Liver (tissue), 9 donors: ENCODE results near the gene FAM13A. TPM values are rescaled to one million over a fixed set of nuclear protein-coding genes. Genes with fewer than 3 reads are reported as not detected.

Experiments used
- DNase-seq: peaks from one replicate; pipeline ENCODE4 v3.0.0-alpha.2; 2017; ENCODE audit warnings: low spot score
- H3K27ac ChIP-seq, 2 donors: one replicate each; pipeline ENCODE4 v1.7.0; 2013; ENCODE audit warnings: inconsistent platforms in 2 of 2, low read length in 2 of 2, control low read depth in 1 of 2, low read depth in 1 of 2, mild to moderate bottlenecking in 1 of 2
- H3K27me3 ChIP-seq, 4 donors: one replicate each; pipeline versions ENCODE4 v1.6.1 to v1.7.0; 2013; ENCODE audit warnings: low read length in 3 of 4, inconsistent platforms in 1 of 4, mild to moderate bottlenecking in 1 of 4, moderate library complexity in 1 of 4; ENCODE audit not compliant: control insufficient read depth in 4 of 4, insufficient read depth in 4 of 4
- H3K36me3 ChIP-seq, 4 donors: one replicate each; pipeline versions ENCODE4 v1.6.1 to v1.7.0; 2013; ENCODE audit warnings: low read length in 3 of 4, mild to moderate bottlenecking in 3 of 4, low read depth in 1 of 4, moderate library complexity in 1 of 4; ENCODE audit not compliant: control insufficient read depth in 4 of 4, insufficient read depth in 3 of 4
- H3K4me1 ChIP-seq, 4 donors: one replicate each; pipeline versions ENCODE4 v1.6.1 to v1.7.0; 2013; ENCODE audit warnings: low read length in 3 of 4, mild to moderate bottlenecking in 3 of 4, moderate library complexity in 1 of 4; ENCODE audit not compliant: control insufficient read depth in 4 of 4, insufficient read depth in 4 of 4
- H3K4me3 ChIP-seq, 3 donors: one replicate each; pipeline versions ENCODE4 v1.6.1 to v1.7.0; 2013; ENCODE audit warnings: low read length in 3 of 3, control low read depth in 1 of 3, low read depth in 1 of 3, mild to moderate bottlenecking in 1 of 3
- H3K9ac ChIP-seq, 2 donors: one replicate each; pipeline ENCODE4 v1.7.0; 2013; ENCODE audit warnings: low read length in 2 of 2, mild to moderate bottlenecking in 2 of 2, moderate library complexity in 2 of 2, control low read depth in 1 of 2, low read depth in 1 of 2
- H3K9me3 ChIP-seq, 4 donors: one replicate each; pipeline versions ENCODE4 v1.6.1 to v1.7.0; 2013; ENCODE audit warnings: low read length in 3 of 4; ENCODE audit not compliant: control insufficient read depth in 4 of 4
- EGR1 ChIP-seq, 2 donors: IDR thresholded peaks; 2 replicates each; pipeline ENCODE4 v1.6.1; 2016 to 2018; ENCODE audit warnings: antibody characterized with exemption in 2 of 2, low read depth in 2 of 2
- FOXA1 ChIP-seq: IDR thresholded peaks from 2 replicates; pipeline ENCODE4 v1.6.1; 2016; ENCODE audit warnings: antibody characterized with exemption
- GABPA ChIP-seq, 2 donors: IDR thresholded peaks in 1 of 2; conservative IDR thresholded peaks in 1 of 2; 2 replicates each; pipeline ENCODE4 v1.6.1; 2016; ENCODE audit warnings: antibody characterized with exemption in 2 of 2, mild to moderate bottlenecking in 1 of 2, moderate library complexity in 1 of 2
- HNF4A ChIP-seq, 2 donors: conservative IDR thresholded peaks; 2 replicates each; pipeline ENCODE4 v1.6.1; 2016; ENCODE audit warnings: antibody characterized with exemption in 2 of 2, mild to moderate bottlenecking in 2 of 2
- HNF4G ChIP-seq: IDR thresholded peaks from 2 replicates; pipeline ENCODE4 v1.6.1; 2016; ENCODE audit warnings: antibody characterized with exemption
- JUND ChIP-seq, 2 donors: IDR thresholded peaks; 2 replicates each; pipeline ENCODE4 v1.6.1; 2016; ENCODE audit warnings: antibody characterized with exemption in 2 of 2
- NR2F2 ChIP-seq: IDR thresholded peaks from 2 replicates; pipeline ENCODE4 v1.6.1; 2016; ENCODE audit warnings: antibody characterized with exemption
- RAD21 ChIP-seq, 2 donors: IDR thresholded peaks; 2 replicates each; pipeline ENCODE4 v1.6.1; 2016; ENCODE audit warnings: antibody characterized with exemption in 2 of 2, mild to moderate bottlenecking in 2 of 2
- SP1 ChIP-seq: IDR thresholded peaks from 2 replicates; pipeline ENCODE4 v1.6.1; 2018; ENCODE audit warnings: antibody characterized with exemption, mild to moderate bottlenecking
- TAF1 ChIP-seq: conservative IDR thresholded peaks from 2 replicates; pipeline ENCODE4 v1.6.1; 2016; ENCODE audit warnings: antibody characterized with exemption, mild to moderate bottlenecking
- WGBS: extraction: QIAGEN DNeasy Blood & Tissue Kit; methylation state at CpG from one replicate; pipeline ENCODE4 v1.1.7; 2013; 5-methylcytosine and 5-hydroxymethylcytosine counted together
- polyA plus RNA-seq, 2 donors: library from polyadenylated mRNA; stranded (reverse) in 1 of 2; unstranded in 1 of 2; fragments of 200-250 nt in 1 of 2; fragments of >200 nt in 1 of 2; fragmentation: Nextera tagmentation in 1 of 2; extraction: Ambion mirVana in 1 of 2; gene quantifications; one replicate each; pipeline versions ENCODE4 v1.2.1 to v1.2.3, GENCODE V29; 2013 to 2015
- total RNA-seq, 2 donors: library from RNA; depleted of rRNA; stranded (reverse); fragments of >200 nt; gene quantifications; one replicate each; pipeline ENCODE4 v1.2.3, GENCODE V29; 2014
- TF ChIP-seq, protein P1 (sequence below): IDR thresholded peaks from 2 replicates; pipeline ENCODE4 v1.6.1; 2016; ENCODE audit warnings: antibody characterized with exemption
- TF ChIP-seq, protein P2 (sequence below): IDR thresholded peaks from 2 replicates; pipeline ENCODE4 v1.6.1; 2016; ENCODE audit warnings: antibody characterized with exemption
- TF ChIP-seq, protein P3 (sequence below): IDR thresholded peaks from 2 replicates; pipeline ENCODE4 v1.6.1; 2016; ENCODE audit warnings: antibody characterized with exemption
- TF ChIP-seq, protein P4 (sequence below): fragments of 150-350 bp; IDR thresholded peaks from 2 replicates; pipeline ENCODE4 v1.5.1; 2017; ENCODE audit warnings: improper control_type of control experiment, low read depth, low read length; ENCODE audit not compliant: missing input control
- TF ChIP-seq, protein P5 (sequence below): IDR thresholded peaks from 2 replicates; pipeline ENCODE4 v1.6.1; 2016; ENCODE audit warnings: antibody characterized with exemption, mild to moderate bottlenecking
- donor health status: healthy.
- donor health status: healthy.
- donor health status: healthy.
- donor health status: healthy.
- donor health status: healthy.

The FAM13A gene
- total and polyA plus RNA-seq, 4 donors: 14.9 to 52.9 (median 27.6) TPM

DNA sequence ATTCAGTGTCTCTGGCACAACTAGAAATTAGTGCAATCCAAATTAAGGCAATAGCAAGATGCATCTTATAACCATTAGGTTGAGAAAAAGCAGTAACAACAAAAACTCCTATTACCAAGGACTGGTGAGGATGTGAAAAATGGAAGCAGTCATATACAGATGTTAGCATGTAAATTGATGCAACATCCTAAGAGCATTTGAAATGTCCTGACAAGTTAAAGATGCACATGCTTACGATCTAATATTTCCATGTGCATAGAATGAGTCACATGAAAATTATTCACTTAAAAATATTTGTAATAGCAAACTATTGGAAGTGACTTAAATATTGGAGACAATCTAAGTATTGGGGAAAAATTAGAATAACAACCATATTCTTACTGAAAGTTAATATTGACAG lies 163.0 kb downstream of the FAM13A start:
- Histone ChIP-seq H3K27me3 (no peaks in the 10 kb centered on the region), H3K4me3 (no peak overlapping the region)
- 93% methylated on average over 1 of the region's 1 CpG for WGBS

DNA sequence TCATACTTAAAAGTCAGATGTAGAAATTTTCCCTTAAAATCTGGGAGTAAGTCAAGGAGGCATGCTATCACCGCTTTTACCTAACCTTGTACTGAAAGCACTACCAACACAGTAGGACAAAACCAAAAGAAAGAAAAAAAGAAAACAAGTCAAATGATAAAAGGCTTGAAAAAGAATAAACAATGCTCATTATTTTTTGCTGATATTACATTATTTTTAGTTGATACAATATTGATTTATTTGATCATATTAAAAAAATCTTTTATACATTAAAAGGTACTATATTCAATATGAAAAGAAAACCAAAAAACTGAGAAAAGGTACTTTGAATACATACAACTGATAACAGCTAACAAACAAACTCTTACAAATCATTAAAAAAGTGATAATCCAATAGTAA lies 164.3 kb downstream of the FAM13A start:
- TF ChIP-seq EGR1 (IDR thresholded peaks at IDR 0.05; ENCODE audit: low read depth in 2 of 2): no peak
- no peak for TF ChIP-seq FOXA1
- TF ChIP-seq NR2F2: no peak
- no peak for TF ChIP-seq GABPA (IDR thresholded peaks at IDR 0.05 in 1 of 2, conservative IDR thresholded peaks at IDR 0.05 in 1 of 2)
- TF ChIP-seq, protein P1, sequence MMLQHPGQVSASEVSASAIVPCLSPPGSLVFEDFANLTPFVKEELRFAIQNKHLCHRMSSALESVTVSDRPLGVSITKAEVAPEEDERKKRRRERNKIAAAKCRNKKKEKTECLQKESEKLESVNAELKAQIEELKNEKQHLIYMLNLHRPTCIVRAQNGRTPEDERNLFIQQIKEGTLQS: no peak
- no peak for TF ChIP-seq JUND (IDR thresholded peaks at IDR 0.05)
- TF ChIP-seq, protein P2, sequence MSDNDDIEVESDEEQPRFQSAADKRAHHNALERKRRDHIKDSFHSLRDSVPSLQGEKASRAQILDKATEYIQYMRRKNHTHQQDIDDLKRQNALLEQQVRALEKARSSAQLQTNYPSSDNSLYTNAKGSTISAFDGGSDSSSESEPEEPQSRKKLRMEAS: no peak
- TF ChIP-seq, protein P3, sequence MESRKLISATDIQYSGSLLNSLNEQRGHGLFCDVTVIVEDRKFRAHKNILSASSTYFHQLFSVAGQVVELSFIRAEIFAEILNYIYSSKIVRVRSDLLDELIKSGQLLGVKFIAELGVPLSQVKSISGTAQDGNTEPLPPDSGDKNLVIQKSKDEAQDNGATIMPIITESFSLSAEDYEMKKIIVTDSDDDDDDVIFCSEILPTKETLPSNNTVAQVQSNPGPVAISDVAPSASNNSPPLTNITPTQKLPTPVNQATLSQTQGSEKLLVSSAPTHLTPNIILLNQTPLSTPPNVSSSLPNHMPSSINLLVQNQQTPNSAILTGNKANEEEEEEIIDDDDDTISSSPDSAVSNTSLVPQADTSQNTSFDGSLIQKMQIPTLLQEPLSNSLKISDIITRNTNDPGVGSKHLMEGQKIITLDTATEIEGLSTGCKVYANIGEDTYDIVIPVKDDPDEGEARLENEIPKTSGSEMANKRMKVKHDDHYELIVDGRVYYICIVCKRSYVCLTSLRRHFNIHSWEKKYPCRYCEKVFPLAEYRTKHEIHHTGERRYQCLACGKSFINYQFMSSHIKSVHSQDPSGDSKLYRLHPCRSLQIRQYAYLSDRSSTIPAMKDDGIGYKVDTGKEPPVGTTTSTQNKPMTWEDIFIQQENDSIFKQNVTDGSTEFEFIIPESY: no peak
- no peak for TF ChIP-seq SP1
- TF ChIP-seq, protein P4, sequence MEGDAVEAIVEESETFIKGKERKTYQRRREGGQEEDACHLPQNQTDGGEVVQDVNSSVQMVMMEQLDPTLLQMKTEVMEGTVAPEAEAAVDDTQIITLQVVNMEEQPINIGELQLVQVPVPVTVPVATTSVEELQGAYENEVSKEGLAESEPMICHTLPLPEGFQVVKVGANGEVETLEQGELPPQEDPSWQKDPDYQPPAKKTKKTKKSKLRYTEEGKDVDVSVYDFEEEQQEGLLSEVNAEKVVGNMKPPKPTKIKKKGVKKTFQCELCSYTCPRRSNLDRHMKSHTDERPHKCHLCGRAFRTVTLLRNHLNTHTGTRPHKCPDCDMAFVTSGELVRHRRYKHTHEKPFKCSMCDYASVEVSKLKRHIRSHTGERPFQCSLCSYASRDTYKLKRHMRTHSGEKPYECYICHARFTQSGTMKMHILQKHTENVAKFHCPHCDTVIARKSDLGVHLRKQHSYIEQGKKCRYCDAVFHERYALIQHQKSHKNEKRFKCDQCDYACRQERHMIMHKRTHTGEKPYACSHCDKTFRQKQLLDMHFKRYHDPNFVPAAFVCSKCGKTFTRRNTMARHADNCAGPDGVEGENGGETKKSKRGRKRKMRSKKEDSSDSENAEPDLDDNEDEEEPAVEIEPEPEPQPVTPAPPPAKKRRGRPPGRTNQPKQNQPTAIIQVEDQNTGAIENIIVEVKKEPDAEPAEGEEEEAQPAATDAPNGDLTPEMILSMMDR: no peak
- TF ChIP-seq HNF4G: no peak
- no peak for TF ChIP-seq TAF1
- TF ChIP-seq, protein P5, sequence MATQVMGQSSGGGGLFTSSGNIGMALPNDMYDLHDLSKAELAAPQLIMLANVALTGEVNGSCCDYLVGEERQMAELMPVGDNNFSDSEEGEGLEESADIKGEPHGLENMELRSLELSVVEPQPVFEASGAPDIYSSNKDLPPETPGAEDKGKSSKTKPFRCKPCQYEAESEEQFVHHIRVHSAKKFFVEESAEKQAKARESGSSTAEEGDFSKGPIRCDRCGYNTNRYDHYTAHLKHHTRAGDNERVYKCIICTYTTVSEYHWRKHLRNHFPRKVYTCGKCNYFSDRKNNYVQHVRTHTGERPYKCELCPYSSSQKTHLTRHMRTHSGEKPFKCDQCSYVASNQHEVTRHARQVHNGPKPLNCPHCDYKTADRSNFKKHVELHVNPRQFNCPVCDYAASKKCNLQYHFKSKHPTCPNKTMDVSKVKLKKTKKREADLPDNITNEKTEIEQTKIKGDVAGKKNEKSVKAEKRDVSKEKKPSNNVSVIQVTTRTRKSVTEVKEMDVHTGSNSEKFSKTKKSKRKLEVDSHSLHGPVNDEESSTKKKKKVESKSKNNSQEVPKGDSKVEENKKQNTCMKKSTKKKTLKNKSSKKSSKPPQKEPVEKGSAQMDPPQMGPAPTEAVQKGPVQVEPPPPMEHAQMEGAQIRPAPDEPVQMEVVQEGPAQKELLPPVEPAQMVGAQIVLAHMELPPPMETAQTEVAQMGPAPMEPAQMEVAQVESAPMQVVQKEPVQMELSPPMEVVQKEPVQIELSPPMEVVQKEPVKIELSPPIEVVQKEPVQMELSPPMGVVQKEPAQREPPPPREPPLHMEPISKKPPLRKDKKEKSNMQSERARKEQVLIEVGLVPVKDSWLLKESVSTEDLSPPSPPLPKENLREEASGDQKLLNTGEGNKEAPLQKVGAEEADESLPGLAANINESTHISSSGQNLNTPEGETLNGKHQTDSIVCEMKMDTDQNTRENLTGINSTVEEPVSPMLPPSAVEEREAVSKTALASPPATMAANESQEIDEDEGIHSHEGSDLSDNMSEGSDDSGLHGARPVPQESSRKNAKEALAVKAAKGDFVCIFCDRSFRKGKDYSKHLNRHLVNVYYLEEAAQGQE: no peak
- Histone ChIP-seq H3K9me3 (no peaks in the 10 kb centered on the region), H3K27ac (no peak overlapping the region), H3K9ac (no peak overlapping the region), H3K4me3 (no peak overlapping the region), H3K27me3 (no peaks in the 10 kb centered on the region), H3K4me1 (no peaks in the 10 kb centered on the region), H3K36me3 (no peaks in the 10 kb centered on the region)
- WGBS: 100% methylated on average over 1 of the region's 1 CpG
- no peak for DNase-seq

More for the DNA sequence above, 163.0 kb downstream of the FAM13A start:
- Histone ChIP-seq H3K9ac (no peak overlapping the region), H3K4me1 (no peaks in the 10 kb centered on the region), H3K27ac (no peak overlapping the region), H3K36me3 (no peaks in the 10 kb centered on the region), H3K9me3 (no peaks in the 10 kb centered on the region)
- no peak for TF ChIP-seq NR2F2
- TF ChIP-seq, protein P5: no peak
- TF ChIP-seq, protein P4: no peak
- no peak for TF ChIP-seq RAD21 (IDR thresholded peaks at IDR 0.05)
- no peak for TF ChIP-seq JUND (IDR thresholded peaks at IDR 0.05)
- TF ChIP-seq HNF4A (conservative IDR thresholded peaks at IDR 0.05): no peak
- no peak for DNase-seq
